Nephron (organoid): ENCODE measurements around the gene MAP3K21.

Source experiments
- H3K27ac Mint-ChIP-seq, 3 experiments: 2 replicates each; pipeline ENCODE4 v1.8.0; 2020; ENCODE audit warnings: mixed read lengths in 3 of 3, mild to moderate bottlenecking in 2 of 3, moderate library complexity in 1 of 3
- H3K27me3 Mint-ChIP-seq: 2 replicates; pipeline ENCODE4 v1.8.0; 2021; ENCODE audit warnings: low read depth, mild to moderate bottlenecking, moderate library complexity, mixed read lengths
- H3K36me3 Mint-ChIP-seq: 2 replicates; pipeline ENCODE4 v1.8.0; 2020; ENCODE audit warnings: low read depth, mixed read lengths
- H3K4me1 Mint-ChIP-seq: 2 replicates; pipeline ENCODE4 v1.8.0; 2020; ENCODE audit warnings: mixed read lengths
- H3K4me3 Mint-ChIP-seq, 3 experiments: 2 replicates each; pipeline ENCODE4 v1.8.0; 2020; ENCODE audit warnings: mild to moderate bottlenecking in 3 of 3, mixed read lengths in 3 of 3, moderate library complexity in 2 of 3
- H3K9me3 Mint-ChIP-seq: 2 replicates; pipeline ENCODE4 v1.8.0; 2020; ENCODE audit warnings: mixed read lengths
- TF ChIP-seq, protein P1 (sequence below), 3 experiments: fragments of 200-600 bp; sonication (generic); IDR thresholded peaks; one replicate each; pipeline ENCODE4 v1.5.0; 2021; ENCODE audit warnings: antibody characterized with exemption in 3 of 3; ENCODE audit not compliant: unreplicated experiment in 3 of 3

The MAP3K21 gene

DNA sequence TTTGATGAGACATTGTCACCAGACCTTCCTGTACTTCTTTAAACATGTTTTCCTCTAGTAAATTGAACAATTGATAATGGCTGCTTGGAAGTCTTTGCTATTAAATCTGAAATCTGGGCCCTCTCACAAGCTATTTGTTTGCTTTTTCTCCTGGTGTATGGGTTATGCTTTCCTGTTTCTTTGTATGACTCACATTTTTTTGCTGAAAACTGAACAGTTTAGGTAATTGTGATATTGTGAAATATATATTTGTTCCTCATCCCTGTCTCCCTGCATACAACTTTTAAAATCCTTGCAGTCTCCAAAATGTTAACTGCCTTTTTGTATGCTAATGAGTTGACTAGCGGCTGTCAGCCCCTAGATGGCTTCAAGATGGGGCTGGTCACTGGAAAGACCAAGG is 61.6 kb downstream of the MAP3K21 start:
- H3K4me1 Mint-ChIP-seq = peaks cover 11% of the 10 kb centered on the region
- H3K27me3 Mint-ChIP-seq = peaks cover 6% of the 10 kb centered on the region
- peaks cover 15% of the 10 kb centered on the region for H3K9me3 Mint-ChIP-seq
- H3K36me3 Mint-ChIP-seq = peaks cover 6% of the 10 kb centered on the region
- H3K27ac Mint-ChIP-seq = no peak overlapping the region
- no peak overlapping the region for H3K4me3 Mint-ChIP-seq
- TF ChIP-seq, protein P1, sequence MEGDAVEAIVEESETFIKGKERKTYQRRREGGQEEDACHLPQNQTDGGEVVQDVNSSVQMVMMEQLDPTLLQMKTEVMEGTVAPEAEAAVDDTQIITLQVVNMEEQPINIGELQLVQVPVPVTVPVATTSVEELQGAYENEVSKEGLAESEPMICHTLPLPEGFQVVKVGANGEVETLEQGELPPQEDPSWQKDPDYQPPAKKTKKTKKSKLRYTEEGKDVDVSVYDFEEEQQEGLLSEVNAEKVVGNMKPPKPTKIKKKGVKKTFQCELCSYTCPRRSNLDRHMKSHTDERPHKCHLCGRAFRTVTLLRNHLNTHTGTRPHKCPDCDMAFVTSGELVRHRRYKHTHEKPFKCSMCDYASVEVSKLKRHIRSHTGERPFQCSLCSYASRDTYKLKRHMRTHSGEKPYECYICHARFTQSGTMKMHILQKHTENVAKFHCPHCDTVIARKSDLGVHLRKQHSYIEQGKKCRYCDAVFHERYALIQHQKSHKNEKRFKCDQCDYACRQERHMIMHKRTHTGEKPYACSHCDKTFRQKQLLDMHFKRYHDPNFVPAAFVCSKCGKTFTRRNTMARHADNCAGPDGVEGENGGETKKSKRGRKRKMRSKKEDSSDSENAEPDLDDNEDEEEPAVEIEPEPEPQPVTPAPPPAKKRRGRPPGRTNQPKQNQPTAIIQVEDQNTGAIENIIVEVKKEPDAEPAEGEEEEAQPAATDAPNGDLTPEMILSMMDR (IDR thresholded peaks at IDR 0.05; ENCODE audit: unreplicated experiment in 3 of 3) = no peak

DNA sequence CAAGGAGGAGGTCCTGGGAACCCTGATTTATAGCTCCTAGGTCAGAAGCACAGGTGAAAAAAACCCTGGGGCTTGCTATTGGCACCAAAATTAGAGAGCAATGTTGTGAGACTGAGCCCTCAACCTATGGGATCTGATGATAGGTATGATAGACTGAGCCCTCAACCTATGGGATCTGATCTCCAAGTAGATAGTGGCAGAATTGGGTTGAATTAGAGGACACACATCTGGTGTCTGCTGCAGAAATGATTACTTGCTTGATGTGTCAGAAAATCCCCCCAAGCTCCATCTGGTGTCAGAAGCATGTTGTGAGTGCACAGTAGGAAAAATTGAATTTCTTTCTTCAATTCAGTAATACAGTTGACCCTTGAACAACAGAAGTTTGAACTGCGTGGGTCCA is 62.4 kb downstream of the MAP3K21 start:
- H3K36me3 Mint-ChIP-seq = no peaks in the 10 kb centered on the region
- peak overlapping the region in 2 of 3 experiments; percentile 7 to 38 for H3K27ac Mint-ChIP-seq
- H3K27me3 Mint-ChIP-seq = peaks cover 6% of the 10 kb centered on the region
- H3K9me3 Mint-ChIP-seq = peaks cover 11% of the 10 kb centered on the region
- TF ChIP-seq, protein P1 (IDR thresholded peaks at IDR 0.05; ENCODE audit: unreplicated experiment in 3 of 3) = no peak
- H3K4me3 Mint-ChIP-seq = no peak overlapping the region
- peaks cover 11% of the 10 kb centered on the region for H3K4me1 Mint-ChIP-seq

GRCh38 chr1:233390842-233391737 is 63.6 kb downstream of the MAP3K21 start:
- TF ChIP-seq, protein P1 (IDR thresholded peaks at IDR 0.05; ENCODE audit: unreplicated experiment in 3 of 3) = no peak
- Mint-ChIP-seq H3K27ac (no peak overlapping the region), H3K4me3 (no peak overlapping the region), H3K9me3 (peaks cover 11% of the 10 kb centered on the region), H3K27me3 (peaks cover 6% of the 10 kb centered on the region), H3K4me1 (peaks cover 11% of the 10 kb centered on the region), H3K36me3 (no peaks in the 10 kb centered on the region)

DNA sequence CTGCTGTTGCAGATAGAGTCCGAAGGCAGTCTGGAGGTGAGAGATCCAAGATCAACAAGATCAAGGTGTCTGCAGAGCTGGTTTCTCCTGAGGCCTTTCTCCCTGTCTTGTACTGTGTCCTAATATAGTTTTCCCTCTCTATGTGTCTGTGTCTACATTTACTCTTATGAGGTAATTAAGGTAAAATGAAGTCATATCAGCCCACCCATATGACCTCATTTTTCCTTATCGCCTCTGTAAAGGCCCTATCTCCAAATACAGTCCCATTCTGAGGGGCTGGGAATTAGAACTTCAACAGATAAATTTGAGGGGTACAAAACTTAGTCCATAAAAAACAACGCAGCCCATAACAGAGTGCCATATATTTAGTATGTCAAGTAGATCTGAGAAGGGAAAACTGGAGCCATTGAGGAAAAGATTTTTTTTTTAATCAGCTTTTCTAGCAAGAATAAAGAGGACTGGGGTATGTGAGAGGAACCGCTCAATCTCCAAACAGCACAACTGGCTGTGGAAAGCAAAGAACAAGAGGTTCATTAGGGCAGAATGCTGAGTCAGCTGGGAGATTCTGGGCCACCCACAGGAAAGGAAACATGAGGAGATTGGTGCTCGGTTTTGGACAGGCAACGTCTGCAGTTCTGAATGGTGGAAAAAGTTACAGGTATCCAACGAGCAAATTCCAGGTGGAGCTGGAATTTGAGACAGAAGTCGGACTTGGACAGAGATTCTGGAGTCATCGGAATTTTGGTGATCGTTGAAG is 65.7 kb downstream of the MAP3K21 start:
- Mint-ChIP-seq H3K4me3 (no peak overlapping the region), H3K4me1 (peaks cover 11% of the 10 kb centered on the region), H3K27me3 (peaks cover under 1% of the 10 kb centered on the region), H3K36me3 (no peaks in the 10 kb centered on the region), H3K27ac (no peak overlapping the region), H3K9me3 (peaks cover 8% of the 10 kb centered on the region)
- TF ChIP-seq, protein P1 (IDR thresholded peaks at IDR 0.05; ENCODE audit: unreplicated experiment in 3 of 3) = no peak

- no peak overlapping the region for H3K27ac Mint-ChIP-seq
- TF ChIP-seq, protein P1 (IDR thresholded peaks at IDR 0.05; ENCODE audit: unreplicated experiment in 3 of 3) = no peak
- no peaks in the 10 kb centered on the region for H3K27me3 Mint-ChIP-seq
- no peaks in the 10 kb centered on the region for H3K36me3 Mint-ChIP-seq
- peaks cover 2% of the 10 kb centered on the region for H3K9me3 Mint-ChIP-seq
- H3K4me3 Mint-ChIP-seq = no peak overlapping the region
- peaks cover 11% of the 10 kb centered on the region for H3K4me1 Mint-ChIP-seq
Measured at GRCh38 chr1:233393926-233394680, 66.6 kb downstream of the MAP3K21 start.
